WTC11 (cell line): ENCODE data around the gene ITPK1. TPM values are rescaled to one million over a fixed set of nuclear protein-coding genes. Genes with fewer than 3 reads are reported as not detected.

Experiments
- ATAC-seq: fragments of 200-7000 bp; cut with Tn5 transposase; 2 replicates; pipeline ENCODE4 v1.10.0; 2021; ENCODE audit warnings: mild to moderate bottlenecking, moderate library complexity
- CTCF ChIA-PET: fragments of 300-600 bp; sonication (Branson Sonifier 250); formaldehyde crosslinking; loops from one replicate; lab custom pipeline; 2021; ENCODE audit warnings: antibody characterized with exemption; lab: Charles Lee
- POLR2A ChIA-PET: fragments of 350-600 bp; sonication (Branson Sonifier 250); formaldehyde crosslinking; loops from one replicate; lab custom pipeline; 2021; ENCODE audit warnings: antibody characterized with exemption; lab: Charles Lee
- DNase-seq: peaks from one replicate; pipeline ENCODE4 v3.0.0; 2021; ENCODE audit warnings: low spot score
- H3K27ac Mint-ChIP-seq: 2 replicates; pipeline ENCODE4 v1.8.0; 2021; ENCODE audit warnings: mixed read lengths
- H3K27me3 Mint-ChIP-seq: 2 replicates; pipeline ENCODE4 v1.8.0; 2021; ENCODE audit warnings: low read depth, mild to moderate bottlenecking, moderate library complexity, mixed read lengths
- H3K36me3 Mint-ChIP-seq: 2 replicates; pipeline ENCODE4 v1.8.0; 2021; ENCODE audit warnings: mixed read lengths
- H3K4me1 Mint-ChIP-seq: 2 replicates; pipeline ENCODE4 v1.8.0; 2022; ENCODE audit warnings: mixed read lengths
- H3K4me3 Mint-ChIP-seq: 2 replicates; pipeline ENCODE4 v1.8.0; 2021; ENCODE audit warnings: mild to moderate bottlenecking, moderate library complexity, mixed read lengths
- H3K9me3 Mint-ChIP-seq: 2 replicates; pipeline ENCODE4 v1.8.0; 2021; ENCODE audit warnings: mixed read lengths
- CTCF ChIP-seq: fragments of 200-600 bp; IDR thresholded peaks from 2 replicates; pipeline ENCODE4 v1.8.0; 2022; ENCODE audit warnings: antibody characterized with exemption
- E2F1 ChIP-seq: sonication (generic); formaldehyde crosslinking; IDR thresholded peaks from 2 replicates; pipeline ENCODE4 v1.8.0; 2022; ENCODE audit warnings: mild to moderate bottlenecking, missing genetic modification reagents
- EMX1 ChIP-seq: fragments of 250-450 bp; sonication (Bioruptor Pico); IDR thresholded peaks from 2 replicates; pipeline ENCODE4 v1.8.0; 2021; ENCODE audit warnings: mild to moderate bottlenecking
- ESRRA ChIP-seq: sonication (generic); formaldehyde crosslinking; IDR thresholded peaks from 2 replicates; pipeline ENCODE4 v1.8.1; 2022; ENCODE audit warnings: mild to moderate bottlenecking, missing genetic modification reagents, borderline replicate concordance
- ETV6 ChIP-seq: sonication (generic); formaldehyde crosslinking; IDR thresholded peaks from 2 replicates; pipeline ENCODE4 v1.8.1; 2022; ENCODE audit warnings: mild to moderate bottlenecking, missing genetic modification reagents
- FOXP4 ChIP-seq: sonication (generic); formaldehyde crosslinking; IDR thresholded peaks from 2 replicates; pipeline ENCODE4 v1.8.0; 2022; ENCODE audit warnings: mild to moderate bottlenecking, missing genetic modification reagents
- GRHL2 ChIP-seq: fragments of 250-450 bp; sonication (Bioruptor Pico); IDR thresholded peaks from 2 replicates; pipeline ENCODE4 v1.8.0; 2022; ENCODE audit warnings: mild to moderate bottlenecking, moderate library complexity; ENCODE audit not compliant: insufficient replicate concordance, severe bottlenecking
- GTF2I ChIP-seq: fragments of 250-450 bp; sonication (Bioruptor Pico); conservative IDR thresholded peaks from 2 replicates; pipeline ENCODE4 v1.4.0; 2021; ENCODE audit warnings: mild to moderate bottlenecking
- KAT7 ChIP-seq: sonication (generic); formaldehyde crosslinking; IDR thresholded peaks from 2 replicates; pipeline ENCODE4 v1.8.1; 2023; ENCODE audit warnings: missing genetic modification reagents, mild to moderate bottlenecking, borderline replicate concordance
- MXD4 ChIP-seq: fragments of 250-450 bp; sonication (Bioruptor Pico); IDR thresholded peaks from 2 replicates; pipeline ENCODE4 v1.8.0; 2021; ENCODE audit warnings: mild to moderate bottlenecking, moderate library complexity, borderline replicate concordance
- MYBL2 ChIP-seq: sonication (generic); formaldehyde crosslinking; IDR thresholded peaks from 2 replicates; pipeline ENCODE4 v1.8.1; 2023; ENCODE audit warnings: mild to moderate bottlenecking, moderate library complexity, missing genetic modification reagents
- NR1H2 ChIP-seq: sonication (generic); formaldehyde crosslinking; IDR thresholded peaks from 2 replicates; pipeline ENCODE4 v1.9.0; 2021; ENCODE audit warnings: mild to moderate bottlenecking, moderate library complexity, missing genetic modification reagents
- NR2C2 ChIP-seq: sonication (generic); formaldehyde crosslinking; IDR thresholded peaks from 2 replicates; pipeline ENCODE4 v1.8.0; 2022; ENCODE audit warnings: mild to moderate bottlenecking, missing genetic modification reagents
- SOX15 ChIP-seq: fragments of 250-450 bp; sonication (Bioruptor Pico); IDR thresholded peaks from 2 replicates; pipeline ENCODE4 v1.9.0; 2021; ENCODE audit warnings: mild to moderate bottlenecking
- SP1 ChIP-seq: sonication (generic); formaldehyde crosslinking; conservative IDR thresholded peaks from 2 replicates; pipeline ENCODE4 v1.8.1; 2022; ENCODE audit warnings: missing genetic modification reagents
- ZNF121 ChIP-seq: sonication (generic); formaldehyde crosslinking; IDR thresholded peaks from 2 replicates; pipeline ENCODE4 v1.8.0; 2023; ENCODE audit warnings: missing genetic modification reagents
- ZNF219 ChIP-seq: sonication (generic); formaldehyde crosslinking; IDR thresholded peaks from 2 replicates; pipeline ENCODE4 v1.8.0; 2023; ENCODE audit warnings: missing genetic modification reagents, mild to moderate bottlenecking, borderline replicate concordance
- ZNF232 ChIP-seq: sonication (generic); formaldehyde crosslinking; IDR thresholded peaks from 2 replicates; pipeline ENCODE4 v1.8.0; 2022; ENCODE audit warnings: mild to moderate bottlenecking, missing genetic modification reagents
- ZNF281 ChIP-seq: sonication (generic); formaldehyde crosslinking; IDR thresholded peaks from 2 replicates; pipeline ENCODE4 v1.8.0; 2023; ENCODE audit warnings: mild to moderate bottlenecking, missing genetic modification reagents
- ZNF416 ChIP-seq: fragments of 250-450 bp; sonication (Bioruptor Pico); IDR thresholded peaks from 2 replicates; pipeline ENCODE4 v1.9.0; 2021; ENCODE audit warnings: mild to moderate bottlenecking, inconsistent platforms
- ZNF423 ChIP-seq: fragments of 250-450 bp; sonication (Bioruptor Pico); IDR thresholded peaks from 2 replicates; pipeline ENCODE4 v2.1.2; 2022; ENCODE audit warnings: mild to moderate bottlenecking, moderate library complexity
- ZNF425 ChIP-seq: fragments of 250-450 bp; sonication (Bioruptor Pico); conservative IDR thresholded peaks from 2 replicates; pipeline ENCODE4 v1.9.0; 2021; ENCODE audit warnings: mild to moderate bottlenecking
- total RNA-seq: library from RNA; stranded (reverse); gene quantifications from 3 replicates; pipeline ENCODE4 v1.2.3, GENCODE V29; 2021
- TF ChIP-seq, protein P1 (sequence below): sonication (generic); formaldehyde crosslinking; IDR thresholded peaks from 2 replicates; pipeline ENCODE4 v1.8.1; 2023; ENCODE audit warnings: mild to moderate bottlenecking, moderate library complexity, missing genetic modification reagents

Gene ITPK1
- total RNA-seq, 1 experiment from 2014 or later = 144 TPM

DNA sequence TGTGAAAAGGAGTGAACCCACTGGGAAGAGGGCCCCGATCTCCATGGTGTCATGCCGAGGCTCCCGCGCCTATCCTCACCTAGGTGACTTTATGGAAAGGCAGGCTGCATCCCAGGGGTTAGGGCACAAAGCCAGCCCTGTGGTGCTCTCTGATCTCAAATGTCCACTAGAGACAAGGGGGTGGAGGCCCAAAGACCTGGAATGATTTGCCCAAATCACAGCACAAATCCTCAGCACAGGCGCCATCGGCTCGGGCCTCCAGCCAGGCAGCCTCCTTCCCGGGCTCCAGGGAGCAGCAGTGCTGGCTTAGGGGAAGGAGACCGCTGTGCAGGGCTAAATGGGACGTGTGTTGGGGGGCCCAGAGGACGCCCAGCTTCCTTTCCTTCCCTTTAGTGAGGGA lies 175.2 kb downstream of the ITPK1 start:
- ChIA-PET POLR2A (no interaction called here), CTCF (no interaction called here)
- no peaks in the 10 kb centered on the region for H3K27me3 Mint-ChIP-seq
- no peaks in the 10 kb centered on the region; the same call in 1 of the 2 replicates for H3K36me3 Mint-ChIP-seq
- H3K27ac Mint-ChIP-seq = no peak overlapping the region
- no peak for TF ChIP-seq E2F1
- TF ChIP-seq GRHL2 (CRISPR knock-in tag) = no peak
- TF ChIP-seq SOX15 (CRISPR knock-in tag) = no peak
- no peaks in the 10 kb centered on the region for H3K4me1 Mint-ChIP-seq
- no peaks in the 10 kb centered on the region for H3K9me3 Mint-ChIP-seq
- H3K4me3 Mint-ChIP-seq = no peak overlapping the region
- DNase-seq (no peak), ATAC-seq (no peak)

DNA sequence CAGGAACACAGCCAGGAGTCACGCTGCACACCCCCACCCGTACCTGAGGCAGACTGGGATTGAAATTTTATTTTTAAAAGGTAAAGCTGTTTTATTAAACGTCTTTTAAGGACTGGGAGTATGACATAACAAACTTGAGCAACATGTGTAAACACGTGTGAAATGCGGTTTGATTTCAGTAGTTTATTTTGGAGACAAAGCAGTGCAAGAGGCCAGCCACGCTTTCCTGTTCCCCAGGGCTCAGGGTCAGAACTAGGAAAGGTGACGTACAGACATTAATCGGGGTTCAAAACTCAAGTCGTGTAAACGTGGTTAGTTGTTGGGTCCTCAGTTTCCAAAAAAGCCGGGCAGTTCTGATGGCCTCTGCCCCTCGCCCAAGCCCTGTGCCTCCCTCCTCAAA lies 176.0 kb downstream of the ITPK1 start:
- CTCF ChIA-PET = interaction anchor here (1.6 to 2.1 kb wide), 2 partner anchors 12 to 59 kb away, joined by 5 read pairs; no protein-coding TSS in a partner anchor
- no peak overlapping the region for H3K27ac Mint-ChIP-seq
- no peak for TF ChIP-seq ESRRA (CRISPR knock-in tag)
- TF ChIP-seq ZNF423 (CRISPR knock-in tag) = no peak
- TF ChIP-seq NR2C2 (CRISPR knock-in tag) = no peak
- no peak for TF ChIP-seq ZNF281
- no peak for TF ChIP-seq MXD4 (CRISPR knock-in tag)
- no peak for TF ChIP-seq ZNF425 (CRISPR knock-in tag)
- no peak for TF ChIP-seq MYBL2 (CRISPR knock-in tag)
- TF ChIP-seq GTF2I (CRISPR knock-in tag) = no peak
- no peak for TF ChIP-seq ZNF416
- no peak for TF ChIP-seq FOXP4 (CRISPR knock-in tag)
- TF ChIP-seq KAT7 (CRISPR knock-in tag) = no peak
- TF ChIP-seq ZNF121 (CRISPR knock-in tag) = no peak
- TF ChIP-seq CTCF = no peak
- TF ChIP-seq, protein P1, sequence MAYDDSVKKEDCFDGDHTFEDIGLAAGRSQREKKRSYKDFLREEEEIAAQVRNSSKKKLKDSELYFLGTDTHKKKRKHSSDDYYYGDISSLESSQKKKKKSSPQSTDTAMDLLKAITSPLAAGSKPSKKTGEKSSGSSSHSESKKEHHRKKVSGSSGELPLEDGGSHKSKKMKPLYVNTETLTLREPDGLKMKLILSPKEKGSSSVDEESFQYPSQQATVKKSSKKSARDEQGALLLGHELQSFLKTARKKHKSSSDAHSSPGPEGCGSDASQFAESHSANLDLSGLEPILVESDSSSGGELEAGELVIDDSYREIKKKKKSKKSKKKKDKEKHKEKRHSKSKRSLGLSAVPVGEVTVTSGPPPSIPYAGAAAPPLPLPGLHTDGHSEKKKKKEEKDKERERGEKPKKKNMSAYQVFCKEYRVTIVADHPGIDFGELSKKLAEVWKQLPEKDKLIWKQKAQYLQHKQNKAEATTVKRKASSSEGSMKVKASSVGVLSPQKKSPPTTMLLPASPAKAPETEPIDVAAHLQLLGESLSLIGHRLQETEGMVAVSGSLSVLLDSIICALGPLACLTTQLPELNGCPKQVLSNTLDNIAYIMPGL = no peak
- no peak for TF ChIP-seq ZNF232
- TF ChIP-seq ETV6 (CRISPR knock-in tag) = no peak
- TF ChIP-seq NR1H2 (CRISPR knock-in tag) = no peak
- TF ChIP-seq EMX1 (CRISPR knock-in tag) = no peak
- TF ChIP-seq SP1 (CRISPR knock-in tag) = no peak
- TF ChIP-seq ZNF219 (CRISPR knock-in tag) = no peak

More for the DNA sequence above, 176.0 kb downstream of the ITPK1 start:
- H3K36me3 Mint-ChIP-seq = no peaks in the 10 kb centered on the region; the same call in 1 of the 2 replicates
- POLR2A ChIA-PET = no interaction called here
- ATAC-seq (no peak), DNase-seq (no peak)
- H3K27me3 Mint-ChIP-seq = no peaks in the 10 kb centered on the region
- H3K9me3 Mint-ChIP-seq = no peaks in the 10 kb centered on the region
- H3K4me1 Mint-ChIP-seq = no peaks in the 10 kb centered on the region
- H3K4me3 Mint-ChIP-seq = no peak overlapping the region
